ENCODE measurements around the gene SKAP1.
A peak's percentile ranks its signal among the peaks of the same experiment; 100 is the strongest.

The SKAP1 gene

GRCh38 chr17:48314716-48315115 lies 115.3 kb downstream of the SKAP1 start:
- H3K4me1 ChIP-seq (ENCODE audit: control insufficient read depth, insufficient read depth, low read length) = no peaks in the 10 kb centered on the region
- no peak overlapping the region for H3K4me3 ChIP-seq (ENCODE audit: low read length)
- no peak for DNase-seq (ENCODE audit: low read depth)
- no peaks in the 10 kb centered on the region for H3K36me3 ChIP-seq (ENCODE audit: control insufficient read depth, insufficient read depth, low read length, severe bottlenecking)
- no peaks in the 10 kb centered on the region for H3K9me3 ChIP-seq (ENCODE audit: control insufficient read depth, low read length)
- H3K9ac ChIP-seq (ENCODE audit: low read length) = no peak overlapping the region
- peaks cover 15% of the 10 kb centered on the region for H3K27me3 ChIP-seq (replicated peaks; ENCODE audit: control insufficient read depth, insufficient read depth, low read length)

- Histone ChIP-seq H3K9me3 (ENCODE audit: control insufficient read depth, low read length) (no peaks in the 10 kb centered on the region), H3K4me1 (ENCODE audit: control insufficient read depth, insufficient read depth, low read length) (peaks cover 4% of the 10 kb centered on the region), H3K27me3 (replicated peaks; ENCODE audit: control insufficient read depth, insufficient read depth, low read length) (peaks cover 17% of the 10 kb centered on the region), H3K4me3 (ENCODE audit: low read length) (no peak overlapping the region), H3K36me3 (ENCODE audit: control insufficient read depth, insufficient read depth, low read length, severe bottlenecking) (no peaks in the 10 kb centered on the region), H3K9ac (ENCODE audit: low read length) (no peak overlapping the region)
- no peak for DNase-seq (ENCODE audit: low read depth)
Observed at GRCh38 chr17:48313096-48313755, 116.8 kb downstream of the SKAP1 start.

- no peak overlapping the region for H3K4me3 ChIP-seq (ENCODE audit: low read length)
- no peak overlapping the region for H3K9ac ChIP-seq (ENCODE audit: low read length)
- DNase-seq (ENCODE audit: low read depth) = no peak
- peaks cover 17% of the 10 kb centered on the region for H3K27me3 ChIP-seq (replicated peaks; ENCODE audit: control insufficient read depth, insufficient read depth, low read length)
- H3K4me1 ChIP-seq (ENCODE audit: control insufficient read depth, insufficient read depth, low read length) = peaks cover 4% of the 10 kb centered on the region
- H3K36me3 ChIP-seq (ENCODE audit: control insufficient read depth, insufficient read depth, low read length, severe bottlenecking) = no peaks in the 10 kb centered on the region
- no peaks in the 10 kb centered on the region for H3K9me3 ChIP-seq (ENCODE audit: control insufficient read depth, low read length)
Observed at GRCh38 chr17:48311324-48311723, 118.7 kb downstream of the SKAP1 start.

DNA sequence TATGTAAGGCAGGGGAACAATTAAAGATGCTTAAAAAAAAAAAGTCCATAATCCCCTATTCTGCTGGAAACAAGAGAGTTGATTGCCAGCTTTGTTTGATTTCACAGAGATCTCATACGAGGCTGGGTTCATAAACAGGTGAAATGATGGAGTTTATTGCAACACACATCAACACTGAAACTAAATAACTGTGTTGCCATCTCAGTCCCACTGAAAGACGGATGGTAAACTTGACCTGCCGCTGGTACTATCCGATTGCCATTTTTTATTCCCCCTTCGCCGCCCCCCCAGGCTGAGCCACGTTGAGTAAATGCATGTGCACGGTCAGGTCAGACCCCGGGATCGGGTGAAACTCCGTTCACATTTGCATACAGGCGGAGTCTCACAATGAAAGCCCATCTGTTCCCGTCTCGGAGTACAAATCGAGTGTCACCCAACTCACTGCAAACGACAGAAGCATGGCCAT lies 119.2 kb downstream of the SKAP1 start:
- no peaks in the 10 kb centered on the region for H3K9me3 ChIP-seq (ENCODE audit: control insufficient read depth, low read length)
- H3K27me3 ChIP-seq (replicated peaks; ENCODE audit: control insufficient read depth, insufficient read depth, low read length) = peaks cover 17% of the 10 kb centered on the region
- H3K4me1 ChIP-seq (ENCODE audit: control insufficient read depth, insufficient read depth, low read length) = peaks cover 4% of the 10 kb centered on the region
- no peaks in the 10 kb centered on the region for H3K36me3 ChIP-seq (ENCODE audit: control insufficient read depth, insufficient read depth, low read length, severe bottlenecking)
- H3K9ac ChIP-seq (ENCODE audit: low read length) = no peak overlapping the region
- H3K4me3 ChIP-seq (ENCODE audit: low read length) = peak overlapping the region; percentile 9
- no peak for DNase-seq (ENCODE audit: low read depth)

DNA sequence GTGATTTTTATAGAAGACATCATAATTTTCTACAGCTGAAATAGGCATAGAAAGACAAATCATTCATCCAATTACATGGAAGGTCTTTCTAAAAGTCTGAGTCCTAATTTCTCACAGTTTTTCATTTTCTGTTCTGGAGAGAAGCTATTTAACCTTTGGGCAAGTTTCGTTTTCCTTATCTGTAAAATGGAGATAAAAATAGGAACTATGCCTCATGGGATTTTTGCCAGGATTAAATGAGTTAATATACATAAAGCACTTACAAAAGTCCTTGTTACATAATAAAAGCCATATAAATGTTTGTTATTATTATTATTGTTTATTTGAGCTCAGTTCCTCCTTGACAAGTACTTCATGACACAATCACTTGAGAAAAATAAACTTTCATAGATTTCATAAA lies 121.4 kb downstream of the SKAP1 start:
- DNase-seq (ENCODE audit: low read depth) = no peak
- Histone ChIP-seq H3K4me1 (ENCODE audit: control insufficient read depth, insufficient read depth, low read length) (peaks cover 4% of the 10 kb centered on the region), H3K27me3 (replicated peaks; ENCODE audit: control insufficient read depth, insufficient read depth, low read length) (peaks cover 17% of the 10 kb centered on the region), H3K9ac (ENCODE audit: low read length) (no peak overlapping the region), H3K4me3 (ENCODE audit: low read length) (no peak overlapping the region), H3K9me3 (ENCODE audit: control insufficient read depth, low read length) (no peaks in the 10 kb centered on the region), H3K36me3 (ENCODE audit: control insufficient read depth, insufficient read depth, low read length, severe bottlenecking) (no peaks in the 10 kb centered on the region)

GRCh38 chr17:48307814-48308411 lies 122.1 kb downstream of the SKAP1 start:
- DNase-seq (ENCODE audit: low read depth) = peak; percentile 57
- peaks cover 4% of the 10 kb centered on the region for H3K4me1 ChIP-seq (ENCODE audit: control insufficient read depth, insufficient read depth, low read length)
- no peaks in the 10 kb centered on the region for H3K9me3 ChIP-seq (ENCODE audit: control insufficient read depth, low read length)
- no peaks in the 10 kb centered on the region for H3K36me3 ChIP-seq (ENCODE audit: control insufficient read depth, insufficient read depth, low read length, severe bottlenecking)
- H3K9ac ChIP-seq (ENCODE audit: low read length) = no peak overlapping the region
- peaks cover 17% of the 10 kb centered on the region for H3K27me3 ChIP-seq (replicated peaks; ENCODE audit: control insufficient read depth, insufficient read depth, low read length)
- no peak overlapping the region for H3K4me3 ChIP-seq (ENCODE audit: low read length)

DNA sequence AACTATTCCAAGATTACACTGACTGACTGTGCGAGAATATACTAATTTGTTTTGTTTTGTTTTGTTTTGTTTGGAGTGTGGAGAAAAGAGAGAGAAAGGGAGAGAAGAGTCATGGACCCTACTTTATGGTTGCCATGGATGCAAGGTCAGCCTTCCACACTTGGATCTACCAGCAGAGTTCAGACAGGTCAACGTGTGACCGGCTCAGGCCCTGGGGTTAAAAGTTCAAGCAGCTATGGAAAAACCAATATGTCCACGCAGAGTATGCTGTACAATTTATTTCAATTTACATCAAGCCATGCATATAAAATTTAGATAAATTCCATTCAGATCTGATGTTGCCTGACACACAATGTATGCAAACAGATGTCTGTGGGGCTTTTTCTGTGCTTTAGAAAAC lies 122.8 kb downstream of the SKAP1 start:
- no peak overlapping the region for H3K4me3 ChIP-seq (ENCODE audit: low read length)
- peaks cover 4% of the 10 kb centered on the region for H3K4me1 ChIP-seq (ENCODE audit: control insufficient read depth, insufficient read depth, low read length)
- DNase-seq (ENCODE audit: low read depth) = no peak
- H3K9ac ChIP-seq (ENCODE audit: low read length) = no peak overlapping the region
- H3K27me3 ChIP-seq (replicated peaks; ENCODE audit: control insufficient read depth, insufficient read depth, low read length) = peaks cover 17% of the 10 kb centered on the region
- no peaks in the 10 kb centered on the region for H3K36me3 ChIP-seq (ENCODE audit: control insufficient read depth, insufficient read depth, low read length, severe bottlenecking)
- no peaks in the 10 kb centered on the region for H3K9me3 ChIP-seq (ENCODE audit: control insufficient read depth, low read length)

- H3K9ac ChIP-seq (ENCODE audit: low read length) = no peak overlapping the region
- no peaks in the 10 kb centered on the region for H3K9me3 ChIP-seq (ENCODE audit: control insufficient read depth, low read length)
- H3K4me3 ChIP-seq (ENCODE audit: low read length) = no peak overlapping the region
- H3K36me3 ChIP-seq (ENCODE audit: control insufficient read depth, insufficient read depth, low read length, severe bottlenecking) = no peaks in the 10 kb centered on the region
- no peak for DNase-seq (ENCODE audit: low read depth)
- H3K4me1 ChIP-seq (ENCODE audit: control insufficient read depth, insufficient read depth, low read length) = no peaks in the 10 kb centered on the region
- H3K27me3 ChIP-seq (replicated peaks; ENCODE audit: control insufficient read depth, insufficient read depth, low read length) = no peaks in the 10 kb centered on the region
Observed at GRCh38 chr17:48301002-48301401, 129.0 kb downstream of the SKAP1 start.

GRCh38 chr17:48299760-48300159 lies 130.3 kb downstream of the SKAP1 start:
- no peak for DNase-seq (ENCODE audit: low read depth)
- peaks cover 6% of the 10 kb centered on the region for H3K4me1 ChIP-seq (ENCODE audit: control insufficient read depth, insufficient read depth, low read length)
- no peaks in the 10 kb centered on the region for H3K36me3 ChIP-seq (ENCODE audit: control insufficient read depth, insufficient read depth, low read length, severe bottlenecking)
- no peaks in the 10 kb centered on the region for H3K27me3 ChIP-seq (replicated peaks; ENCODE audit: control insufficient read depth, insufficient read depth, low read length)
- H3K4me3 ChIP-seq (ENCODE audit: low read length) = no peak overlapping the region
- H3K9ac ChIP-seq (ENCODE audit: low read length) = no peak overlapping the region
- H3K9me3 ChIP-seq (ENCODE audit: control insufficient read depth, low read length) = no peaks in the 10 kb centered on the region

GRCh38 chr17:48297825-48298224 lies 132.2 kb downstream of the SKAP1 start:
- Histone ChIP-seq H3K9me3 (ENCODE audit: control insufficient read depth, low read length) (no peaks in the 10 kb centered on the region), H3K27me3 (replicated peaks; ENCODE audit: control insufficient read depth, insufficient read depth, low read length) (no peaks in the 10 kb centered on the region), H3K4me3 (ENCODE audit: low read length) (no peak overlapping the region), H3K4me1 (ENCODE audit: control insufficient read depth, insufficient read depth, low read length) (peaks cover 6% of the 10 kb centered on the region), H3K9ac (ENCODE audit: low read length) (no peak overlapping the region), H3K36me3 (ENCODE audit: control insufficient read depth, insufficient read depth, low read length, severe bottlenecking) (no peaks in the 10 kb centered on the region)
- no peak for DNase-seq (ENCODE audit: low read depth)

- H3K27me3 ChIP-seq (replicated peaks; ENCODE audit: control insufficient read depth, insufficient read depth, low read length) = no peaks in the 10 kb centered on the region
Observed at GRCh38 chr17:48296453-48296852, 133.6 kb downstream of the SKAP1 start.

More at GRCh38 chr17:48296453-48296852, 133.6 kb downstream of the SKAP1 start:
- no peaks in the 10 kb centered on the region for H3K9me3 ChIP-seq (ENCODE audit: control insufficient read depth, low read length)
- no peak overlapping the region for H3K4me3 ChIP-seq (ENCODE audit: low read length)
- DNase-seq (ENCODE audit: low read depth) = no peak
- H3K9ac ChIP-seq (ENCODE audit: low read length) = no peak overlapping the region
- peaks cover 6% of the 10 kb centered on the region for H3K4me1 ChIP-seq (ENCODE audit: control insufficient read depth, insufficient read depth, low read length)
- H3K36me3 ChIP-seq (ENCODE audit: control insufficient read depth, insufficient read depth, low read length, severe bottlenecking) = no peaks in the 10 kb centered on the region

Data from adipocyte (in vitro differentiated cells).